Right lobe of liver (tissue), 6 donors: Measurements from ENCODE around the gene MAPKAPK2. TPM values are rescaled to one million over a fixed set of nuclear protein-coding genes. Genes with fewer than 3 reads are reported as not detected.

Experiments used
- ATAC-seq, 4 donors: fragments of 200-7000 bp; cut with Tn5 transposase; one replicate each; pipeline ENCODE4 v1.9.1; 2020; ENCODE audit warnings: mild to moderate bottlenecking in 4 of 4, moderate library complexity in 4 of 4
- DNase-seq, 3 donors: peaks; one replicate each; pipeline ENCODE4 v3.0.0-alpha.2; 2020
- H3K27ac ChIP-seq, 3 donors: fragments of 200-600 bp; one replicate each; pipeline ENCODE4 v1.8.0; 2022
- H3K27me3 ChIP-seq, 2 donors: fragments of 200-600 bp; one replicate each; pipeline ENCODE4 v1.8.0; 2022
- H3K36me3 ChIP-seq, 4 donors: fragments of 200-600 bp; sonication (generic) in 1 of 4; one replicate each; pipeline versions ENCODE4 v1.5.1 to v1.8.0; 2017 to 2022; ENCODE audit warnings: control low read depth in 1 of 4
- H3K4me1 ChIP-seq, 4 donors: fragments of 200-600 bp; sonication (generic) in 1 of 4; one replicate each; pipeline versions ENCODE4 v1.5.1 to v1.8.0; 2017 to 2022; ENCODE audit warnings: control low read depth in 1 of 4
- H3K4me3 ChIP-seq, 3 donors: fragments of 200-600 bp; one replicate each; pipeline ENCODE4 v1.8.0; 2022
- H3K9me3 ChIP-seq, 4 donors: fragments of 200-600 bp; sonication (generic) in 1 of 4; one replicate each; pipeline versions ENCODE4 v1.5.1 to v1.8.0; 2017 to 2022; ENCODE audit warnings: control low read depth in 1 of 4
- CTCF ChIP-seq, 4 donors: fragments of 200-600 bp in 3 of 4; fragments of 450-650 bp in 1 of 4; IDR thresholded peaks; one replicate each; pipeline versions ENCODE4 v1.5.1 to v1.8.0; 2016 to 2022; ENCODE audit warnings: antibody characterized with exemption in 4 of 4, mild to moderate bottlenecking in 2 of 4
- POLR2A ChIP-seq: fragments of 450-650 bp; IDR thresholded peaks from one replicate; pipeline ENCODE4 v1.6.1; 2017; ENCODE audit warnings: antibody characterized with exemption, mild to moderate bottlenecking
- WGBS: methylation state at CpG from one replicate; pipeline ENCODE4 v1.1.6; 2018; ENCODE audit warnings: low coverage, low lambda C conversion rate; ENCODE audit not compliant: insufficient coverage; ENCODE audit errors: missing lambda C conversion rate; 5-methylcytosine and 5-hydroxymethylcytosine counted together
- intact Hi-C, 2 donors: fragments of 100-400 bp; cut with DNase I; formaldehyde crosslinking; loops; one replicate each; pipeline versions ENCODE4 v1.11.2 to v1.14.1; 2022
- total RNA-seq, 6 experiments: library from RNA; depleted of rRNA in 2 of 6; stranded (reverse); fragments of >200 nt in 2 of 6; fragmentation: NEBNext Ultra II Directional in 3 of 6; extraction: Animal tissue kit (Norgen Biotek cat#: 25700) in 3 of 6; gene quantifications; one replicate each; pipeline versions ENCODE4 v1.1.0 to v1.2.4, GENCODE V29; 2016 to 2023
- donor health status: DM: no; HTN: yes; CAD: no.
- donor health status: DM: no; HTN: no; CAD: no.
- donor health status: DM: no; HTN: no; CAD: no.
- donor health status: DM: no; HTN: yes; CAD: no.
- donor health status: DM: no; HTN: yes; CAD: no.

MAPKAPK2 gene
- total RNA-seq, 6 experiments from 2014 or later: 25.6 to 46.6 (median 34.0) TPM

DNA sequence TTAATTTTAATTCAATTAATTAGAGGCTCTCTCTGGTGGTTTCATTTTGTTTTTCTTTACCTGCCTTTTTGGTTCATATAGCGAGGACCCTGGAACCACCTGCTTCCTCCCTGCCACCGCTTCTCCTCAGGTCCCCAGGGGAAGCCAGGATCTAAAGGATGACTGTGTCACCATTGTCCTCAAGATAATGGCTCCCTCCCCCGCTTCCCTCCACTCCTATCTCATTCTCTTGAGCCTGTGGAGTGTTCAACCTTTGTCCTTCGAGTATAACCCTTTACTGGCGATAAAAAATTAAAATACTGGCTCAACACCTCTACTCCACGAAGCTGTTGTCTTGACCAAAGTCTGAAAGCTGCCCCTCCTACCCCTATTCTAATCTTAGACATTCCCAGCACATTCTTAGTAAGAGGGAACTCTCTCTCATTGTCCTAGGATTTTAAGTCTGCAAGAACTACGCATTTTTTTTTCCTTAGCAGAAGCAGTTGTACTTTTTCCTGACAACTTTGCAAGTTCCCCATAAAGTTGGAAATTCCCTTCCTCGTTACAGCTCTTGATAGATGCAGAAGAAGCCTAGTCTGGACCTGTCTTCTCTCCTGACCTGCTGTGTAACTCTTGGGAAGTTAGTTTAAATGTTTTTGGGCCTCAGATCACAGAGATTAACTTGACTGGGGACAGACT, 12.6 kb upstream of the MAPKAPK2 start:
- intact Hi-C loops: no loop called here
- ATAC-seq: peak in 3 of 4 donors; percentile 16 to 24 (median 20)

GRCh38 chr1:206672844-206673758, 11.6 kb upstream of the MAPKAPK2 start:
- intact Hi-C loops: no loop called here
- Histone ChIP-seq H3K36me3 (no peaks in the 10 kb centered on the region), H3K9me3 (no peaks in the 10 kb centered on the region), H3K27me3 (no peaks in the 10 kb centered on the region), H3K4me3 (no peak overlapping the region), H3K4me1 (no peaks in the 10 kb centered on the region), H3K27ac (peak overlapping the region in 1 of 3 donors; percentile 18)
- 50% methylated on average over 6 of the region's 6 CpGs for WGBS
- ATAC-seq: peak; percentile 59 to 77 (median 70)
- DNase-seq: no peak
- no peak for TF ChIP-seq CTCF (IDR thresholded peaks at IDR 0.05)
- no peak for TF ChIP-seq POLR2A

More for the DNA sequence above, 12.6 kb upstream of the MAPKAPK2 start:
- Histone ChIP-seq H3K4me3 (no peak overlapping the region), H3K27me3 (no peaks in the 10 kb centered on the region), H3K4me1 (peaks cover 0 to 7% (median 3%) of the 10 kb centered on the region in 4 donors), H3K27ac (peak overlapping the region in 1 of 3 donors; percentile 18), H3K36me3 (no peaks in the 10 kb centered on the region), H3K9me3 (no peaks in the 10 kb centered on the region)
- TF ChIP-seq CTCF (IDR thresholded peaks at IDR 0.05) (no peak), POLR2A (no peak)
- no peak for DNase-seq
- 48% methylated on average over 8 of the region's 8 CpGs for whole genome bisulfite sequencing

DNA sequence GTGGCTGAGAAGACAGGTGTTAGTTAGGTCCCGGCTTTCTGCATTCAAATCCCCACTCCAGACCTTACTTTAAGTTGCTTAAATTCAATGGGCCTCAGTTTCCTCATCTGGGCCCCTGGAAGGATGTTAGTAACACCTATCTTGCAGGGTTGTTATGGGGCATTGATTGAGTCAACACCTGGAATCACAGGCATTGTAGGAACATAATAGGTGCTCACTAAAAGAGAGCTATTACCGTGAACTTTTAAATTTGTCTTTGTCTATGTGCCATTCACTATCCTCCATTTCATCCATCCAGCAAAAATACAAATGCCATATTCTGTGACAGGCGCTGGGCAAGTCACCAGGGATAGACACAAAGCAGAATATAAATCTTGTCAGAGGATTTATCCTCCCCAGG, 10.5 kb upstream of the MAPKAPK2 start:
- Histone ChIP-seq H3K27me3 (no peaks in the 10 kb centered on the region), H3K27ac (no peak overlapping the region), H3K4me1 (no peaks in the 10 kb centered on the region), H3K36me3 (no peaks in the 10 kb centered on the region), H3K9me3 (no peaks in the 10 kb centered on the region), H3K4me3 (no peak overlapping the region)
- ATAC-seq (no peak), DNase-seq (no peak)
- intact Hi-C loops: no loop called here
- 100% methylated on average over 2 of the region's 3 CpGs for WGBS
- TF ChIP-seq POLR2A: no peak

- H3K27me3 ChIP-seq: no peaks in the 10 kb centered on the region
- intact Hi-C loops: no loop called here
- peak in 2 of 4 donors; percentile 14 to 24 for ATAC-seq
- 29% methylated on average over 1 of the region's 1 CpG for WGBS
- no peak for DNase-seq
- H3K4me1 ChIP-seq: no peaks in the 10 kb centered on the region
- H3K27ac ChIP-seq: no peak overlapping the region
- no peaks in the 10 kb centered on the region for H3K9me3 ChIP-seq
- no peak overlapping the region for H3K4me3 ChIP-seq
- TF ChIP-seq CTCF (IDR thresholded peaks at IDR 0.05) (no peak), POLR2A (no peak)
- no peaks in the 10 kb centered on the region for H3K36me3 ChIP-seq
These were observed 9.9 kb upstream of the MAPKAPK2 start for GRCh38 chr1:206674745-206675175.

DNA sequence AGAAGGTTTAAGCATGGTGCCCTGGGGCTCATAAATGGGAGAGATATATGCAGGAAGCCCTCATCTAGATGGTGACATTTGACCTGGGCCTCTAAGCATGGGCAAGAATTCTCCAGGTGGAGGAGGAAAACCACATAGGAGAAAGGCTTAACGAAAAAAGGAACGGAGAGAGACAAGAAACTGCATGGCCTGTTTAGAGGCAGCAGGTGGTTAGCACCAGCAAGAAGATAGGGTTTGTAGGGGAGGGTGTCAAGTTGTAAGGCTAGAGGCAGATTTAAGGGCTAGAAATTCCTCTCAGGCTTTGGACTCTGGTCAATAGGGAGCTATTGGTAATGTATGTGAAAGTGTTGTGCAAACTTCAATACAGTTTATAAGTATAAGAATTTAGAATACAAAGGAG, 8.2 kb upstream of the MAPKAPK2 start:
- 86% methylated on average over 2 of the region's 2 CpGs for WGBS
- ATAC-seq: no peak
- no peak for DNase-seq
- no peaks in the 10 kb centered on the region for H3K9me3 ChIP-seq
- H3K4me3 ChIP-seq: no peak overlapping the region
- H3K27me3 ChIP-seq: no peaks in the 10 kb centered on the region
- H3K4me1 ChIP-seq: peaks cover 0 to under 1% (median 0%) of the 10 kb centered on the region in 4 donors
- no peak overlapping the region for H3K27ac ChIP-seq
- TF ChIP-seq CTCF (IDR thresholded peaks at IDR 0.05): no peak
- TF ChIP-seq POLR2A: no peak
- no peaks in the 10 kb centered on the region for H3K36me3 ChIP-seq
- intact Hi-C loops: no loop called here
